ENCODE data around the gene SUPT20HL1. TPM values are rescaled to one million over a fixed set of nuclear protein-coding genes. Genes with fewer than 3 reads are reported as not detected.

Gene SUPT20HL1
- total RNA-seq, 1 donor from 2014 or later, result not detected

DNA sequence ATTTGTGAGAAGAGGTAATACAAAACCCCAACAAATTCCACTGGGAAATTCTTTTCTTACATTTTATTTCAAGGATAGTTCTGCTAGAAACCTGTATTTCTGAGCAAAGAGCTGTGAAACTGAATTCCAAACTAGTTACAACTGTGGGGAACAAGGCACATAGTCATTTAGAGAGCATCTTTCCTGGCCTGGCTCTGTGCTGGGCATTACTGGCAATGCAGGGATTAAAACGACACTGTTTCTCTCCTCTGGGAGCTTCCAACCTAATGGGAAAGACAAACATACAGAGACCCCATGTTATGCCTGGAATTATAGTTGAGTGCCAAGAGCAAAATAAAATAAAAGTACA, 36.5 kb downstream of the SUPT20HL1 start:
- DNase-seq, result no peak

DNA sequence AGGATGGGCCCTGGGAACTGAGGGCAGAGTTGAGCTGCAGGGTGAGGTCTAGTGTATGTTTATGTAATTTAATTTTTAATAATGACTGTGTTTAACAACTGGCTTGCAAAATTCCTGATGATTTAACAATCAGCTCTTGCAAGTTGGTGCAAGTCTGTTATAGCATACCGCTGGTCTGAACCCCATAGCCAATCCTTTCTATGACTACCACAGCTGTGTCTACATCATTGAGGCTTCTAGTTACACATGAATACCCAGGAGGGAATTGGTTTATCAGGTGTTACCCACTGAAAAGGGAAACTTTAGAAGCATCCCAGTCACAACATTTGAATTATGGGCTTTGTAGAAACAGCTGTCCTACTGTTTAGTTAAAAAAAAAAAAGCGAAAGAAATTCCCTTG, 38.3 kb downstream of the SUPT20HL1 start:
- no peak for DNase-seq

DNA sequence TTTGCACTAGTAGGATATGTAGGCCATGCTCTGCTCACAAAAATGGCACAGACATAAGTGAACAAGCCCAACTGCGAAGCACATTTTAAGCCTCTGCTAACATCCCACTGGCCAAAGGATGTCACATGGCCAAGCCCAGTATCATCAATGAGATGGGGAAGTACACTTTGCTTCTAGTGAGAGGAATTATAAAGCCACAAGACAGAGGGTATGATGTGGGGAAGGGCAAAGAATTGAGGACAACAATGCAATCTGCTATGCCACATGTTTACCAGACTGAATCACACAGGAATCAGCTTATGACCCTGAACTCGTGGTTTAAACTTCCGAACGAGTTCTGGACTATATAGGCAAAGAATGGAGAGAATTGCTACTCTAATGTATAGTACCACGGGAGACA, 39.1 kb downstream of the SUPT20HL1 start:
- no peak for DNase-seq

DNA sequence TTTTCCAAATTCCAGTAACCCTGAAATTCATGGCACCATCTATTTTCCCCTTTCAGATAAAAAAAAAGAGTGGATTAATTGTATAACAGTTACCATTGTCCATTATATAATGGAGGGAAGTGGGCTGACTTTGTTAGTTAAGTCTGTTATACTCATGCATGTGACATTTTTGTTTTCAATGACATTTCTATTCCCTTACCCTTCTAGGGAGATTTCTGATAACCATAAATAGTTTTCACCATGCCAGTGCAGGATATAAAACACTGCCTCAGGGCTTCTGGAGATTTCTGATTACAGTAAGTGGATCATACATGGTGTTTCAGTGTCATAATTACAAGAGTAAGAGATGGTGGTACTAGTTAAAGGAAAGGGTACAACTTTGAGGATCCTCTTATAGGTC, 45.5 kb downstream of the SUPT20HL1 start:
- no peak for DNase-seq

Other genes starting within 250 kb of the SUPT20HL1 start
- gene ZFX, start 210.9 kb upstream of the SUPT20HL1 start, total RNA-seq, result 56.0 and 91.2 TPM in 2 replicates
- gene SUPT20HL2, start 46.6 kb upstream of the SUPT20HL1 start, total RNA-seq, result not detected in 2 replicates
- 7.3 and 8.6 TPM in 2 replicates for gene PDK3, start 104.6 kb downstream of the SUPT20HL1 start, total RNA-seq